ENCODE data around the gene TBC1D14.

TBC1D14 gene, protein sequence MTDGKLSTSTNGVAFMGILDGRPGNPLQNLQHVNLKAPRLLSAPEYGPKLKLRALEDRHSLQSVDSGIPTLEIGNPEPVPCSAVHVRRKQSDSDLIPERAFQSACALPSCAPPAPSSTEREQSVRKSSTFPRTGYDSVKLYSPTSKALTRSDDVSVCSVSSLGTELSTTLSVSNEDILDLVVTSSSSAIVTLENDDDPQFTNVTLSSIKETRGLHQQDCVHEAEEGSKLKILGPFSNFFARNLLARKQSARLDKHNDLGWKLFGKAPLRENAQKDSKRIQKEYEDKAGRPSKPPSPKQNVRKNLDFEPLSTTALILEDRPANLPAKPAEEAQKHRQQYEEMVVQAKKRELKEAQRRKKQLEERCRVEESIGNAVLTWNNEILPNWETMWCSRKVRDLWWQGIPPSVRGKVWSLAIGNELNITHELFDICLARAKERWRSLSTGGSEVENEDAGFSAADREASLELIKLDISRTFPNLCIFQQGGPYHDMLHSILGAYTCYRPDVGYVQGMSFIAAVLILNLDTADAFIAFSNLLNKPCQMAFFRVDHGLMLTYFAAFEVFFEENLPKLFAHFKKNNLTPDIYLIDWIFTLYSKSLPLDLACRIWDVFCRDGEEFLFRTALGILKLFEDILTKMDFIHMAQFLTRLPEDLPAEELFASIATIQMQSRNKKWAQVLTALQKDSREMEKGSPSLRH

GRCh38 chr4:6909113-6909969 lies at the start of gene TBC1D14:
TBC1D14 (plus strand) TSS chr4:6909826; CDS start chr4:6923390, 13,564 bp downstream.
- peak in 54 of 56 donors; percentile 40 to 98 (median 85) for DNase-seq

DNA sequence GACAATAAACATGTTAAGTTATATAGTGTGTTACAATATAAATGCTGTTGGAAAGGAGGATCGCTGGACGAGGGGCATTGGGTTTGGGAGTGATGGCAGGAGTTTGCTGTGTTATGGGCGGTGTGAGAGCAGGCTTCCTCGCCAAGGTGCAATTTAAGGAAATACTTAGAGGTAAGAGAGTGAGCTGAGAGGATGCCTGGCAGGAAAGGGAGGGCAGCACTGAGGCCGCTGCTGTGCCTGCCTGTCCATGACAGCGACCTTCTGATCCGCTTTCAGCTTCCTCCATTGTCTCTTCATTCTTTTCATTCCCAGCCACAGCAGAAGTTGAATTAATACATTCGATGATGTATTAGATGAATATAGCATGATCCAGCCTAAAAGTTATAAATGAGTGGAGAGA lies 41.2 kb upstream of the TBC1D14 start:
- DNase-seq = no peak

DNA sequence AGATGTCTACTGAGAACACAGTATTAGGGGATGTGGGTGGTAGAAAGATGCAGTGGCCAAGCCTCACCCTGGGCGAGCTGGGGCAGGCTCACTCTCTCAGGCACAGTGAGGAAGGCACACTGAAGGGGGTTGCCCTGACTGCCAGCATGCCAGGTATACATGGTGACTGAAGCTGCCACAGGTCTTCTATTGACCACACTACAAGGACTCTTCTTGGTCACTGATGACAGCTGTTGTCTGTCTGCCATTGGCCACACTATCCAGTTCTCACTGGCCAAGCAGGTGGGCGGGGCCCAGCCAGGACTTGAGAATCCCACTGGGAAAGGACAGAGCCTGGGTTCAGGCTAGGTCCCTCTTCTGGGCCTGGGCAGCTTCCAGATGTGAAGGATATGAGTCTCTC lies 39.7 kb upstream of the TBC1D14 start:
- no peak for DNase-seq

- DNase-seq = no peak
These were observed 36.3 kb upstream of the TBC1D14 start for GRCh38 chr4:6873291-6873690.

DNA sequence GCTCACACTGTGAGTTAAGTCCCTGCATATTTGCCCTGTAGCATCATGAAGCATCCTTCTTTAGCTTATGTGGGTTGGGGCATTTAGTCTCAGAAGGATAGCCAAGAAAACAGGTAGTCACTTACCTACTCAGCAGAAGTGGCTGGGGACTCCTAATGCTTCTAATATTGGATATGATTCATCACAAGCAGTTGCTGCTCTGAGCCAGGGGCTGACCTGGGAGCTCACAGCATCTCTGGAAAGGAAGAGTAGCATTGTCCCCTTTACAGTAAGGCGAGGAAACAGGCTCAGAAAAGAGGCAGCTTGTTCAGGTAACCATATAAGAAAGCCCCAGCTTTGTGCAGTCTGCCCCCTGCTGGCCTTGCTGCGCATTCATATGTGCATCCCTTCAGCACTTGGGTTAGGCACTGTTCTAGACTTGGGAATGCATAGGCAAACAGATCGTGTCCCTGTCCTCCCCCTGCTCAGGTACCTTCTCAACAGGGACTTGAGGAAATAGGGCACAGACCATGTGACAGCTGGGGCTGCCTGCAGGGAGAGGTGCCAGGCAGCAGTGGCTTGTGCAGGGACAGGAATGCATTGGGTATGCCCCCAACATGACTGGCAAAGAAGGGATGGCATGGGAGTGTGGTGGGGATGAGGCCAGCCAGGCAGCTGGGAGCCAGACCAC lies 35.7 kb upstream of the TBC1D14 start:
- DNase-seq = peak in 34 of 56 donors; percentile 6 to 82 (median 48)

DNA sequence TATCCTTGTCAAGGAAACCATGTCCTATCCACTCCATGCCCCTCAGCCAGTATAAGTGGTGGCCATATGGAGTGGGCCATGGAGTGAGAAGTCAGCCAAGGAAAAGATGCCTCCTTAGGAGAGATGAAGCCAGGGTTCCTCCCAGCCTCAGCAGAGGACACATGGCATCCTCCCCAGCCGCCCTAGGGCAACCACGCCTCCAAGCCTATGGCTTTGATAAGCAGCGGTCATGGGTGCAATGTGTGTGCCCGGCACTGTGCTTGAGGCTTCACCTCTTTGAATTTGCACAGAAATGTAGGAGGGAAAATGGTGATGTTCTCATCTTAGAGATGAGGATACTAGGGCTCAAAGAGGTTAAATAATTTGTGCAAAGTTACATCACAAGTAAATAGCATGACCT lies 34.6 kb upstream of the TBC1D14 start:
- DNase-seq = no peak

DNA sequence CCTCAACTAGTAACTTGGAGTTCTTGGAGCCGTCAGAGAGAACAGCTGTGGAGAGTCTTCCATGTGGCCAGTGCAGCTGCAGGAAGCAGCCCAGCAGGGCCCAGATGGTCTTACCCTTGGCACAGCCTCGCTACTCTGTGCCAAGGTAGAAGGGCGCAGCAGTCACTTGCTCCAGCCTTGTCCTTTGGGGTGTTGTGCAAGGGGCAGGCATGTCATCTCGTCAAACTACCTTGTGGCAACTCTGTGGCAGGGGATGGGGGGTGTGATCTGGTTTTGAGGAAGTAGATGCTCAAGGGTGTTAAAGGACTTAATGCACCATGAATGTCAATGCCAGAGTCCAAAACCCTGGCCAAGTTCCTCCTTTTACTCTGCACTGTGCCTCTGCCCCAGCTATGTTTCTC lies 34.2 kb upstream of the TBC1D14 start:
- peak in 19 of 56 donors; percentile 11 to 63 (median 36) for DNase-seq

- no peak for DNase-seq
These were observed 33.2 kb upstream of the TBC1D14 start for GRCh38 chr4:6876440-6876839.

GRCh38 chr4:6877067-6877466 lies 32.6 kb upstream of the TBC1D14 start:
- no peak for DNase-seq

GRCh38 chr4:6878451-6879059 lies 31.1 kb upstream of the TBC1D14 start:
- DNase-seq = no peak

GRCh38 chr4:6880691-6881090 lies 28.9 kb upstream of the TBC1D14 start:
- peak in 2 of 56 donors; percentile 7 to 30 for DNase-seq

GRCh38 chr4:6881908-6882307 lies 27.7 kb upstream of the TBC1D14 start:
- no peak for DNase-seq

- no peak for DNase-seq
These were observed 25.2 kb upstream of the TBC1D14 start for GRCh38 chr4:6884341-6884870.

DNA sequence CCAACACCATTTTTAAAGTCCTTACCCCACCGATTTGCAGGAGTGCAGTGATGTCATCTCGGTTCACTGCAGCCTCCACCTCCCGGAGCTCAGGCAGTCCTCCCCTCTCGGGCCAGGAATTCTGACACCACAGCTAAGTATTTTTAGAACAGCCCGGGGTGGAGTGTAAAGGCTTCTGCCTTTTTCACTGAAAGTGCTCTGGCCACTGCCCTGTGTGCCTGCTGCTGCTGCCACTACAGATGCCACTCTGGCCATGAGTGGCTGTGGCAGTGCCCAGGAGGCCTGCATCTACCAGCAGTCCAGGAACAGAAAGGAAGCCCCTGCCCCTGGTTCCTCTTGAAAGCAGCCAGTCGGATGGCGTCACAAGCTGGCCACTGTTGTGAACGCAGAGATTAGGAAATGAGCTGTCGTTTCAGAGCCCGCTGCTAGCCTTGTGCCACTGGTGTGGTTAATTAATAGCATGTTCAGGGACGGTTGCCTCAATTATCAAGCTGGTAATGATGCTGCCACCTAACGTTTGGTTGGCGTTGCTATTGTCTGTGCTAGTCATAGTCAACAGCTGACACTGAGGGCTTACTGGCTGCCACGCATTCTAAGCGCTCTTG lies 23.6 kb upstream of the TBC1D14 start:
- DNase-seq = peak in 41 of 56 donors; percentile 28 to 86 (median 58)

DNA sequence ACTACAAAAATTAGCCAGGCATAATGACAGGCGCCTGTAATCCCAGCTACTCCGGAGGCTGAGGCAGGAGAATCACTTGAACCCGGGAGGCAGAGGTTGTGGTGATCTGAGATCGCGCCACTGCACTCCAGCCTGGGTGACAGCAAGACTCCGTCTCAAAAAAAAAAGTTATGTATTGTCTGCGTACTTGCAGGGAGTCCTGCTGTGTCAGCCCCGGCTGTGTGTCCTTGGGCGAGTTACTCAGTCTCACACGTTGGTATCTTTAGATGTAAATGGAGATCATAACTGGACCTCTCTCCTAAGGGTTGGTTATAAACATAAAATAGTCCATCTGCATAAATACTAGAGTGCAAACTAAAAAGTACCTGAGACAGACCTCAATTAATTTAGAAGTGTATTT lies 22.7 kb upstream of the TBC1D14 start:
- DNase-seq = no peak

GRCh38 chr4:6887591-6888371 lies 21.8 kb upstream of the TBC1D14 start:
- DNase-seq = peak in 1 of 56 donors; percentile 13

DNA sequence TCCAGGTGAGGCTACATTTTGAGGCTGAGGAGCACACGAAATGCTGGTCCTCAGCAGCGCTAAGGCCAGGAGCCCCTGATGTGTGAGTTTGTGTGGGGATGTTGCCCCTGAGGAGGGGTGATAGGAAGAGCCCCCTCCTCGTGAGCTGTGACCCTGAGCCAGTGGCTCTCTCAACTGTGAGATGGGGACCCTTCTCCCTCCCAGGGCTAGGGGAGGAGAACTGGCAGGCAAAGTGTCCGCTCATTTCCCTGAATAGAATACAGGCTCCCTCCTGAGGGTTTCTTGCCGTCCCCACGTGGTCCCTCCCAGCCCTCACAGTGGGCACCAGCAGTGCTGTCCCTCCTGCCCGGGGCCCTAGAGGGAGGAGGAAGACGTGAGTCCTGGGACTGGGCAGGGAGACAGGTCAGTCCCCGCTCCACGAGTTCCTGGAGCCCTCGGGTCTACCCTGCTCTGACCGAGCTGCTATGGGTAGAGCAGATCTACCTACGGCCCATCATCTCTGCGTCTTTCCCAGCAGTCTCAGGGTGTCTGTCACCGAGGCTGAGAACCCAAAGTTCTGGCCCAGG lies 21.0 kb upstream of the TBC1D14 start:
- no peak for DNase-seq

GRCh38 chr4:6889101-6889735 lies 20.4 kb upstream of the TBC1D14 start:
- no peak for DNase-seq
